Hepatic stellate cell (primary cell): Measurements from ENCODE around the gene CXCL12.

Experiments
- DNase-seq: peaks from one replicate; pipeline ENCODE4 v3.0.0; 2011; ENCODE audit warnings: low spot score

The CXCL12 gene

GRCh38 chr10:44384601-44385025 is 284 bp downstream of the CXCL12 start:
- DNase-seq: peak; percentile 73

- DNase-seq: peak; percentile 66
Measured at GRCh38 chr10:44383749-44384600, 922 bp downstream of the CXCL12 start.

- no peak for DNase-seq
Measured at GRCh38 chr10:44382981-44383748, 1.7 kb downstream of the CXCL12 start.

- no peak for DNase-seq
Measured at GRCh38 chr10:44382131-44382858, 2.6 kb downstream of the CXCL12 start.

- no peak for DNase-seq
Measured at GRCh38 chr10:44380829-44381600, 3.9 kb downstream of the CXCL12 start.

GRCh38 chr10:44379907-44380306 is 5.0 kb downstream of the CXCL12 start:
- no peak for DNase-seq

GRCh38 chr10:44378626-44379025 is 6.3 kb downstream of the CXCL12 start:
- no peak for DNase-seq

- DNase-seq: no peak
Measured at GRCh38 chr10:44377651-44378310, 7.1 kb downstream of the CXCL12 start.

- no peak for DNase-seq
Measured at GRCh38 chr10:44376472-44377099, 8.3 kb downstream of the CXCL12 start.

- DNase-seq: no peak
Measured at GRCh38 chr10:44374155-44374554, 10.7 kb downstream of the CXCL12 start.

GRCh38 chr10:44373341-44373995 is 11.4 kb downstream of the CXCL12 start:
- DNase-seq: no peak

- no peak for DNase-seq
Measured at GRCh38 chr10:44372181-44372580, 12.7 kb downstream of the CXCL12 start.

GRCh38 chr10:44370731-44371248 is 14.1 kb downstream of the CXCL12 start:
- no peak for DNase-seq

- no peak for DNase-seq
Measured at GRCh38 chr10:44369854-44370253, 15.0 kb downstream of the CXCL12 start.

- no peak for DNase-seq
Measured at GRCh38 chr10:44369296-44369695, 15.6 kb downstream of the CXCL12 start.

GRCh38 chr10:44368637-44369036 is 16.3 kb downstream of the CXCL12 start:
- DNase-seq: no peak

- no peak for DNase-seq
Measured at GRCh38 chr10:44366941-44367630, 17.8 kb downstream of the CXCL12 start.

- no peak for DNase-seq
Measured at GRCh38 chr10:44364566-44364965, 20.3 kb downstream of the CXCL12 start.

GRCh38 chr10:44363716-44364115 is 21.2 kb downstream of the CXCL12 start:
- no peak for DNase-seq
